Skeletal muscle tissue (tissue), 4 donors: Measurements from ENCODE around the gene ACTR6. TPM values are rescaled to one million over a fixed set of nuclear protein-coding genes. Genes with fewer than 3 reads are reported as not detected.
"Not testable (repeated sequence)": the region's sequence is repeated elsewhere in the genome, so short reads cannot be mapped to it uniquely, and the experiment has no call there.

Experiments used
- H3K27ac ChIP-seq: one replicate; pipeline ENCODE4 v1.7.0; 2013; ENCODE audit warnings: mild to moderate bottlenecking, low read depth, low read length, inconsistent platforms
- H3K27me3 ChIP-seq, 3 donors: one replicate each; pipeline ENCODE4 v1.7.0; 2013; ENCODE audit warnings: low read length in 3 of 3; ENCODE audit not compliant: control insufficient read depth in 3 of 3, insufficient read depth in 3 of 3
- H3K36me3 ChIP-seq, 3 donors: one replicate each; pipeline ENCODE4 v1.7.0; 2013; ENCODE audit warnings: low read length in 3 of 3; ENCODE audit not compliant: control insufficient read depth in 3 of 3, insufficient read depth in 3 of 3
- H3K4me1 ChIP-seq, 3 donors: one replicate each; pipeline ENCODE4 v1.7.0; 2013; ENCODE audit warnings: low read length in 3 of 3, mild to moderate bottlenecking in 3 of 3; ENCODE audit not compliant: control insufficient read depth in 3 of 3, insufficient read depth in 3 of 3
- H3K4me3 ChIP-seq, 3 donors: one replicate each; pipeline ENCODE4 v1.7.0; 2013; ENCODE audit warnings: low read length in 3 of 3
- H3K9ac ChIP-seq, 3 donors: one replicate each; pipeline ENCODE4 v1.7.0; 2013; ENCODE audit warnings: low read length in 3 of 3, mild to moderate bottlenecking in 3 of 3, moderate library complexity in 2 of 3, low read depth in 1 of 3
- H3K9me3 ChIP-seq, 3 donors: one replicate each; pipeline ENCODE4 v1.7.0; 2013; ENCODE audit warnings: low read length in 3 of 3; ENCODE audit not compliant: control insufficient read depth in 3 of 3
- total RNA-seq: library from RNA; depleted of rRNA; stranded (reverse); fragments of >200 nt; gene quantifications from one replicate; pipeline ENCODE4 v1.2.3, GENCODE V29; 2014
- donor health status: Osteomylitis.

Gene ACTR6
- total RNA-seq, 1 donor from 2014 or later, result 9.4 TPM

DNA sequence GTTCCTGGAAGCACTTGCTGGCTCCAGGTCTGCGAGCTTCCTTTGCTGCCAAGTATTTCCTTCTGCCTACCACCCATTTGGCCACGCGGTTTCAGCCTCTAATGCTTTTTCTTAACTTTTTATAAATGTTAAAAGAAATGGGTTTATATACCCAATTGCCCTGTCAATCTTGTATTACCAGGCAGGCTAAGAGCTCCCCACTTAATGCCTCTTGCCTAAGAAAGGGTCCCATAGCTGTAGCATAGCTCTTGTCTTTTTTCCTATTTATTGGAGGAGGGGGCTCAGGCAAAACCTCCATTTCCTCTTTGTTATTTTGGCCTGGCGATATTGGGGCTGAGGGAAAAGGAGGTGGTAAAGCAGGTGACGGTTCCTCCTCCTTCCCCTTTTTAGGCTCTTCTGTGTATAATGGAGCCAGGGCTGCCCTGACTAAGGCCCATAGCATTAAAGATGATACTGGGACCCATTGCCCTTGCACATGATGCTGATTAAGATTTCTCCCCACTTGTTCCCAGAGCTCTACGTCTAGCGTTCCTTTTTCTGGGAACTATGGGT lies 36.4 kb upstream of the ACTR6 start:
- Histone ChIP-seq H3K9me3 (no peaks in the 10 kb centered on the region), H3K9ac (peak overlapping the region in 2 of 3 donors; percentile 33 to 57), H3K4me3 (peak overlapping the region in 2 of 3 donors; percentile 38 to 60)

DNA sequence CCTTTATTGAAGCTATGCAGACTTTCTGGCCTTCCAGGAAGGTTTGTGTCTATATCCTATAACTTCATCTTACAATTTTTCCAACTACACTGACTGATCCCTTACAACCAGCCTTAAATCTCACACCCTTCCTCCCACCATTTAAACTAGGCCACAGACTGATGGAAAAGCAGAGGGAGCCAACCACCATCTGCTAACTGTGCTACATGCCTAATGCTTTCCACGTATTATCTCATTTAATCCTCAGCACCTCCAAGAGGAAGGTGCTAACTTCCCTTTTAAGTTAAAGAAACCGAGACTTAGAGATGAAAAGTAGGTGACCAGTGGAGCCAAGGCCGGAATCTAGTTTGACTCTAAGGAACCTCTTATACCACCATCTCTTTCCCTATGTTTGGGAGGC lies 35.3 kb upstream of the ACTR6 start:
- no peaks in the 10 kb centered on the region for H3K36me3 ChIP-seq
- H3K4me1 ChIP-seq, result peaks cover 4 to 9% (median 8%) of the 10 kb centered on the region in 3 donors
- no peaks in the 10 kb centered on the region for H3K9me3 ChIP-seq
- no peak overlapping the region for H3K9ac ChIP-seq
- no peak overlapping the region for H3K27ac ChIP-seq
- no peaks in the 10 kb centered on the region for H3K27me3 ChIP-seq
- no peak overlapping the region for H3K4me3 ChIP-seq

More for the DNA sequence above, 36.4 kb upstream of the ACTR6 start:
- H3K27me3 ChIP-seq, result no peaks in the 10 kb centered on the region
- no peak overlapping the region for H3K27ac ChIP-seq
- no peaks in the 10 kb centered on the region for H3K36me3 ChIP-seq
- peaks cover 4 to 9% (median 8%) of the 10 kb centered on the region in 3 donors for H3K4me1 ChIP-seq

DNA sequence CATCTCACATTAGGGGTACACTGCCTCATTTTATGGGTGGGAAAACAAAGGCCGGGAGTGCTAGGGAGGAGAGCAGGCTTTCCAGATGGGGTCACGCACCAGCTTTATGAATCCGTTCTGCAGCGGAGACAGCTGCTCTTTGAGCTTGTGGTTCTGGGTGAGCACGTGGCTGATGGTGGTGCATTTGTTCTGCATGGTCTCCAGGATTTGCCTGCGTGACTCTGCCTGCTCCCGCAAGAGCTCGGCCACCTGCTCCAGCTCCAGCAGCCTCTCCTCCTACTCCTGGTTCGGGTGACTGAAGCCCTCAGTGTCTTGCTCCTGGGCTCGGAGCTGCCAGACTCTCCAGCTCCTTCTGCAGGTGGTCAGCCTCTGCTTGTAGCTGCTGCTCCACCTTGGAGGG lies 34.4 kb upstream of the ACTR6 start:
- Histone ChIP-seq H3K4me1 (peaks cover 4 to 9% (median 8%) of the 10 kb centered on the region in 3 donors), H3K9me3 (no peaks in the 10 kb centered on the region), H3K27ac (no peak overlapping the region), H3K27me3 (no peaks in the 10 kb centered on the region), H3K4me3 (no peak overlapping the region), H3K36me3 (no peaks in the 10 kb centered on the region), H3K9ac (no peak overlapping the region)

DNA sequence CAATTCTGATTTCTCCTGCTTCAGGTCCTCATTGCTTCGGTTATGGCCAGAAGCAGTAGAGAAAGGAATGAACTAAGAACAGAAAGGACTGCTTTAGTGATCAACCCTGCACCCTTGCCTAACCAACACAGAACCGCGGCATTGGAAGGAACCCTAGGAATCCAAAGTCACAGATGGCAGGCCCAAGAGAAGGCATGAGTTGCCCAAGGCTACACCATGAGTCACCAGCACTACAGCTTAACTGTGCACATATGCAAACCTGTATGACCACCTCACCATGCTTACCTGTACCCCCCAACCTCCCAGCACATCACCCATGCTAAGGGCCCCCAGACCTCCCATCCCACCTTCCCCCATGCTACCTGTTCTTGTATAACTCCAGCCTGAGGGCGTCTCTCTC lies 32.1 kb upstream of the ACTR6 start:
- peaks cover 4 to 8% (median 6%) of the 10 kb centered on the region in 3 donors for H3K4me1 ChIP-seq
- no peaks in the 10 kb centered on the region for H3K36me3 ChIP-seq
- H3K27me3 ChIP-seq, result no peaks in the 10 kb centered on the region
- no peaks in the 10 kb centered on the region for H3K9me3 ChIP-seq
- no peak overlapping the region for H3K27ac ChIP-seq
- no peak overlapping the region for H3K4me3 ChIP-seq
- H3K9ac ChIP-seq, result no peak overlapping the region

DNA sequence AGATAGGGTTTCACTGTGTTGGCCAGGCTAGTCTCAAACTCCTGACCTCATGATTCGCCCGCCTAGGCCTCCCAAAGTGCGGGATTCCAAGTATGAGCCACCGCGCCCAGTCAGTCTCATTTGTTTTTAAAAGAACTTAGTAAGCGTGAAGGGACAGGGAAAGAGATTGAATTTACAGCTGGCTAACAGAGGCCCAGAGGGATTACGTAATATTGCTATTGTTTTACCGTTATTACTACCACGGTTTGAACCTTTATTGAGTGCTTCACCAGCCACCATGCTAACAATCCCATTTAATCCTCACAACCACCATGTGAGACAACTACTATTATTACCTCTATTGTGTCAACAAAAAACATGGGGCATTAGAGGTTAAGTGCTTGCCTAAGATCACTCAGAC lies 31.3 kb upstream of the ACTR6 start:
- Histone ChIP-seq H3K27me3 (no peaks in the 10 kb centered on the region), H3K9ac (no peak overlapping the region)

DNA sequence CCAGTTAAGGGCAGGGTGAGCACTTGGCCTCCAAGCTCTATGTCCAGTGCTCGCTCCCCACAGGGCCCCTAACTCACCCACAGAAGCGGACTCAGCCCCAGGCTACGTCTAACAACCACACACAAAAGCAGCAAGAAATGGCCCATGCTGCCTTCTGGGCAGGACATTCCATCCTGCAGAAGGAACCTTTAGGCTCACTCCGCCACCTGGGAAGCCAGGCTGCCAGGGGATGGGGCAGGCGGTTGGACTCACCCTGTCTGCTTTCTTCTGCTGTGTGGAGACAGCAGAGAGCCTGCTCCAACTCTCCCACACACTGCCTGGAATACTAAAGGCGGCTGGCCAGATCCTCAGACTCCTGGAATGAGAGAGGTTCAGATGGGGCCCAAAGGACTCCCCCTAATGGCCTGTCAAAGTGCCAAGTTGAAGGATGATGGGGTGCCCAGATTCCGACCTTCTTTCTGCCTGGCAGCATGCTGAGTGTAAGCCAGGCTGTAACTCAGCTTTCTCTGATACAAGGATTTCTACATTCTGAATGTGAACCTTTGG lies 30.2 kb upstream of the ACTR6 start:
- Histone ChIP-seq H3K36me3 (no peaks in the 10 kb centered on the region), H3K9ac (no peak overlapping the region), H3K9me3 (no peaks in the 10 kb centered on the region), H3K4me1 (no peaks in the 10 kb centered on the region), H3K27ac (no peak overlapping the region), H3K4me3 (no peak overlapping the region), H3K27me3 (no peaks in the 10 kb centered on the region)

More for the DNA sequence above, 31.3 kb upstream of the ACTR6 start:
- Histone ChIP-seq H3K4me3 (no peak overlapping the region), H3K9me3 (no peaks in the 10 kb centered on the region), H3K4me1 (peaks cover 0 to 2% (median under 1%) of the 10 kb centered on the region in 3 donors), H3K27ac (no peak overlapping the region), H3K36me3 (no peaks in the 10 kb centered on the region)

DNA sequence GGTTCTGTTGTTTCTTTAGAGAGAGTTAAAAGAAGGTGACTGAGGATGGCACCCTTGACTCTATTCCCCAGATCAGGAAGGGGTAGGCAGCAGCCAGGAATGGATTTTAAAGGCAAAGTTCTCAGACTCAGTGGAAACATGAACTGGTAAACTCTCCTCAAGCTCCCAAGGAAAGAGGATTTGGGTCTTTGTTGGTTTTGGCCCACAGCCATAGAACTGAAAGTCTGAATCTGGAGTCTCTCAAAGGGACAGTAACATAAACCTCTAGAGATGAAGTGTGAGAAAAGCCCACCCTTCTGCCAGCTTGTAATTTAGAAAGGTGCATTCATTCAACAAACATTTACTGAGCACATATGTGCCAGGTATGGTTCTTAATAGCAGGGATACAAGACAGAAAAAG lies 29.4 kb upstream of the ACTR6 start:
- H3K4me3 ChIP-seq, result no peak overlapping the region
- H3K36me3 ChIP-seq, result no peaks in the 10 kb centered on the region
- no peaks in the 10 kb centered on the region for H3K9me3 ChIP-seq
- no peak overlapping the region for H3K9ac ChIP-seq
- no peak overlapping the region for H3K27ac ChIP-seq
- no peaks in the 10 kb centered on the region for H3K4me1 ChIP-seq
- H3K27me3 ChIP-seq, result no peaks in the 10 kb centered on the region

DNA sequence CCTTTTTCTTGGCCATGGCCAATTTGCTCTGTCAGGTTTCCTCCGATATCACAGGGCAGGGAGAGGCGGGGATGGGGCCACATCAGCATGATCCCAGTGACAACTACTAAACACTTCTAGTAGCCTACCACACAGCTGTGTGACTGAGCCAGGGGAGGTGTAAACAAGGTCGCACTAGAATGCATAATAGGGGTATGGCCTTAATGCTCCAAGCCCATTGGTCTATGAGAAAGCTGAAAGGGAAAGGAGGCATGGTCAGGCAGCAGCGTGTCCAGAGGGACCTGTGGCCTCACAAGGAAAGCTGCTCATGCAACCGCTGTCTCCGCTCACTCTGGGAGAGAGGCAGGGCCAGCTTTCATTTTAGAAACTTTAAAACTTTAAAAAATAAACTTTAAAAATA lies 27.5 kb upstream of the ACTR6 start:
- Histone ChIP-seq H3K9ac (no peak overlapping the region), H3K27ac (no peak overlapping the region), H3K9me3 (no peaks in the 10 kb centered on the region), H3K4me3 (no peak overlapping the region), H3K36me3 (no peaks in the 10 kb centered on the region), H3K4me1 (no peaks in the 10 kb centered on the region), H3K27me3 (no peaks in the 10 kb centered on the region)

DNA sequence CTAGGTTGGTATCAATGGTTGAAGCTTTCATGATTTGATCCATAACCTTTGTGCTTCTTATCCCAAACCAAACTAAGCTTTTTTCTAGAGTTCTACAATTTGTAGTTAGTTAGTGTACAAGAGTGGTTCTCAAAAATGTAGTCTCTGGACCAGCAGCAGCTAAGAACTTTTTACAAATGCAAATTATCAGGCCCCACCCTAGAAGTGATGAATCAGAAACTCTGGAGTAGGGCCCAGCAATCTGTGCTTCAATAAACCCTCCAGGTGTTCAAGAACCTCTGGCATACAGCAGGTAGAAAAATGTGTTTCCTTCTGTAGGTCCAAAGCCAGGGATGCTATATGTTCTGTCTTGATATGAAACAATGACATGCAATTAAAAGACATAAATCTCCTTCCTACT lies 26.1 kb upstream of the ACTR6 start:
- H3K27me3 ChIP-seq, result no peaks in the 10 kb centered on the region
- no peaks in the 10 kb centered on the region for H3K36me3 ChIP-seq
- H3K9me3 ChIP-seq, result no peaks in the 10 kb centered on the region
- H3K4me1 ChIP-seq, result no peaks in the 10 kb centered on the region
- H3K9ac ChIP-seq, result no peak overlapping the region
- no peak overlapping the region for H3K4me3 ChIP-seq
- H3K27ac ChIP-seq, result no peak overlapping the region

DNA sequence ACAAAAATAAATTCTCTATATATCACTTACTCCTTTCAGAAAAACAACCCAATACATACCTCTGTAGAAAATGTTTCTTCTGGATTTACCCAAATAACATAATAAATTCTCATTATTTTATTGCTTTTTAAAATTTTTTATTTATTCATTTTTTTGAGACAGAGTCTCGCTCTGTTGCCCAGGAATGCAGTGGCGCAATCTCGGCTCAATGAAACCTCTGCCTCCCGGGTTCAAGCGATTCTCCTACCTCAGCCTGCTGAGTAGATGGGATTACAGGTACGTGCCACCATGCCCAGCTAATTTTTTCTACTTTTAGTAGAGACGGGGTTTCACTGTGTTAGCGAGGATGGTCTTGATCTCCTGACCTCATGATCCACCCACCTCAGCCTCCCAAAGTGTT lies 24.1 kb upstream of the ACTR6 start:
- H3K9ac ChIP-seq, H3K27ac ChIP-seq, H3K9me3 ChIP-seq, H3K4me3 ChIP-seq, H3K36me3 ChIP-seq, H3K27me3 ChIP-seq, H3K4me1 ChIP-seq: not testable (repeated sequence)
